Renal cortex interstitium (tissue), 11 donors: ENCODE measurements around the gene ABCA6. TPM values are rescaled to one million over a fixed set of nuclear protein-coding genes. Genes with fewer than 3 reads are reported as not detected.
"Not testable (repeated sequence)": the region's sequence is repeated elsewhere in the genome, so short reads cannot be mapped to it uniquely, and the experiment has no call there.

Source experiments
- DNase-seq, 11 donors: peaks; one replicate each; pipeline ENCODE4 v3.0.0-alpha.2; 2013; ENCODE audit warnings: low read depth in 9 of 11, low spot score in 4 of 11; ENCODE audit errors: extremely low read depth in 1 of 11
- polyA plus RNA-seq, 3 donors: library from polyadenylated mRNA; unstranded; fragments of 120-200 nt; gene quantifications; one replicate each; pipeline ENCODE4 v1.2.1, GENCODE V29; 2013; ENCODE audit not compliant: insufficient read length in 3 of 3

Gene ABCA6
- polyA plus RNA-seq, 3 donors = 4.7 to 6.7 (median 6.0) TPM

DNA sequence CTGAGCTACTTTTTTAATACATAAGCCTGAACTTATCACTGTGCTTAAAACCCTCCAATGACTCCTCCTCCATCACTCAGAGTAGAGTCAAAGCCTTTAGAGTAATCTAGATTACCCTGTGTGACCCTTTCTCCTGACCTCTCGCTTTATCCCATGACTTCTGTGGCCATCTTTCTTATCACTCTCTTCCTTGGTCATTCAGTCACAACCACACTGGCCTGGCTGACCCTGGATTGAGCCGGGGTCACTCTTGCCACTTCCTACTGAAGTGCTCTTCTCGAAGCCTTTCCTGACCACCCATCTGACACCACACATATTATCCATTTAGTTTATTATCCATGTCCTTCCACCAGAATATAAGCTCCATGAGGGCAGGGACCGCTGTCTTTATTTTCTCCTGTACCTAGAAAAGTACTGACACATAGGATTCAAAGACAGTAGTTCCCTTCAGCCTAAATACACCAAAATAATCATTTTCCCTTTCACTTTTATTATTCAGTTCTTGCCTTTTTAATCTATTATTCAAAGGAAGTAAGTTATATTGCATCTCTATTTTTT lies 53.0 kb downstream of the ABCA6 start:
- DNase-seq = no peak

DNA sequence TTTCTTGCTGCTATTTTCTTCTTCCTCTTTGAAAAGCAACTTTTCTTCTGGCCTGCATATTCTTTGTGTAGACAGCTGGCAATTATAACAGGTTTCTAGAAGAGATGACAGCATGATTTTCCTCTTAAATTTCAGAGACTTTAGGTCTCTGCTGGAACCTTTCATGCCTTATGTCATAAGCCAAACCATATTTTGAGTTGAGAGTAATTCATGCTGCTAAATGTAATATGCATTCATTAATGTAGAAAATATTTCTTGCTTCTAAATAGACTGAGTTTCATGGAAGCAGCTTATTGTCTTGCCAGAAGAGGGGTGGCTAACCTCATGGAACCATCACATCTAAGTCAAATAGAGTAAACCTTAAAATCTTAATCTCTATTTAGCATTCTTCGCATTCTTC lies 55.1 kb downstream of the ABCA6 start:
- DNase-seq = no peak

DNA sequence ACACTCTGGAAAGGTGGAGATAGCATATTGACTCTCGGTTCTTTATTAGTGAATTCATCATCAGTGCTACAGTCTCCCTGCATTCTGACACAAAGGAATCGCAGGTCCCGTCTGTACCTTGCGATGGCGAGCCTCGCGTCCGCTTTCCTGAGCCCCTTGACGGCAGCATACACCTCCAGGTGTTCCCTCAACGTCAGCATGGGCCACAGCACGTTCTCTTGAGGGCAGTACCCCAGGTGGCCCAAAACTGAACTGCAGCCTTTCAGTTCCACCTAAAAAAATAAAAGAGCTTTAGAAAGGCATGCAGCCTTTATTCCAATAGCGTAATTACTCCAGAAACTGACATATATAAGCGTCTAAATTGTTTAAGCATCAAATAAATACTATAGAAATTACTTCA lies 56.8 kb downstream of the ABCA6 start:
- DNase-seq = no peak

DNA sequence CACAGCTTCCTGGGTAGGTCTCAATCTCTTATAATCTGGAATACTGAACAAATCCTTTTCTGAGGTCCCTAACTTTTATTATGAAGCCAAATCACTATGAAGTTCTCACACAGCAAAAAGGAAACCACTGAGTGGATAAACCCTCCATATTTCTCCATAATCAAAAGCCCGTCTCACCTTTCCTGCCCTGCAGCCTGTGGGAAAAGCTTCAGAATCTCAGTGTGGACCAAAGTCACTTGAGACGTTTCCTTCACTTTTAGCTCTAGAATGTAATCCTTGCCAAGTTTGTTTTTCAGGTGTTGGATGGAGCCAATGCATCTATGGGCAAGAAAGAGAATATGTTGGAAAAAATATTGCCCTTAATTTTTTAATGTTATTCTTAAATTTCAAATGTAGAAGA lies 59.0 kb downstream of the ABCA6 start:
- DNase-seq = no peak

DNA sequence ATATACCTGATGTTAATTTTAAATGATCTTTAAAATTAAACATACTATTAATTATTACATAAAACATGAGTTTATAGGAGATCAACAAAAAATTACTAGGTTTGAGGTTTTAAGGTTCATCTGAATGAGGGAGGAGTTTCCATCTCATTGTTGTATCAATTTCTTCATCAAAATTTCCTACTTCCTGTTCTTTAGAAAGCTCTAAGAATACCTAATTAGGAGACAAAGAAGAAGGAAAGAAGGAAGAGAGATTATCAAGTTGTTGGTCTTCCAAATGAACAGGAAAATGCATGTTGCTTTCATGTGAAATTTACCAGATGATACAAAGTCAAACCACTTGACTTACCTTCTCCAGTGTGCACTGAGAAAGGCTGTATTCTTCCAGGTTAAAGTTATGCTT lies 62.8 kb downstream of the ABCA6 start:
- no peak for DNase-seq

DNA sequence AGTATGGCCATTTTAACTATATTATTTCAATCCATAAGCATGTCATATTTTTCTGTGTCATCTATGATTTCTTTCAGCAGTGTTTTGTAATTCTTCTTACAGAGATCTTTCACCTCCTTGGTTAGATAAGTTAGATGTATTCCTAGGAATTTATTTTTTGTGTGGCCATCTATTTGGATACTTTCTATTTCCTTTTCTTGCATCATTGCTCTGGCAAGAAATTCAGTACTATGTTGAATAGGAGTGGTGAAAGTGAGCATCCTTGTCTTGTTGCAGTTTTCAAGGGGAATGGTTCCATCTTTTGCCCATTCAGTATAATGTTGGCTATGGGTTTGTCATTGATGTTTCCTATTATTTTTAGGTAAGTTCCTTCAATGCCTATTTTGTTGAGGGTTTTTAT lies 65.9 kb downstream of the ABCA6 start:
- no peak for DNase-seq

DNA sequence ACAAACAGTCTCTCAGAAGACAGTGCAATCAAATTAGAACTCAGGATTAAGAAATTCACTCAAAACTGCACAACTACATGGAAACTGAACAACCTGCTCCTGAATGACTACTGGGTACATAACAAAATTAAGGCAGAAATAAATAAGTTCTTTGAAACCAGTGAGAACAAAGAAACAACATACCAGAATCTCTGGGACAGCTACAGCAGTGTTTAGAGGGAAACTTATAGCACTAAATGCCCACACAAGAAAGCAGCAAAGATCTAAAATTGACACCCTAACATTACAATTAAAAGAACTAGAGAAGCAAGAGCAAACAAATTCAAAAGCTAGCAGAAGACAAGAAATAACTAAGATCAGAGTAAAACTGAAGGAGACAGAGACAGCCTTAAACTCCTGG lies 68.3 kb downstream of the ABCA6 start:
- not testable (repeated sequence) for DNase-seq

DNA sequence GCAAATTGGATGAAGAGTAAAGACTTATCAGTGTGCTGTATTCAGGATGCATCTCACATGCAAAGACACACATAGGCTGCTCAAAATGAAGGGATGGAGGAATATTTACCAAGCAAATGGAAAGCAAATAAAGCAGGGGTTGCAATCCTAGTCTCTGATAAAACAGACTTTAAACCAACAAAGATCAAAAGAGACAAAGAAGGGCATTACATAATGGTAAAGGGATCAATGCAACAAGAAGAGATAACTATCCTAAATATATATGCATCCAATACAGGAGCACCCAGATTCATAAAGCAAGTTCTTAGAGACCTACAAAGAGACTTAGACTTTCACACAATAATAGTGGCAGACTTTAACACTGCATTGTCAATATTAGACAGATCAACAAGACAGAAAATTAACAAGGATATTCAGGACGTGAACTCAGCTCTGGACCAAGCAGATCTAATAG lies 68.9 kb downstream of the ABCA6 start:
- not testable (repeated sequence) for DNase-seq

DNA sequence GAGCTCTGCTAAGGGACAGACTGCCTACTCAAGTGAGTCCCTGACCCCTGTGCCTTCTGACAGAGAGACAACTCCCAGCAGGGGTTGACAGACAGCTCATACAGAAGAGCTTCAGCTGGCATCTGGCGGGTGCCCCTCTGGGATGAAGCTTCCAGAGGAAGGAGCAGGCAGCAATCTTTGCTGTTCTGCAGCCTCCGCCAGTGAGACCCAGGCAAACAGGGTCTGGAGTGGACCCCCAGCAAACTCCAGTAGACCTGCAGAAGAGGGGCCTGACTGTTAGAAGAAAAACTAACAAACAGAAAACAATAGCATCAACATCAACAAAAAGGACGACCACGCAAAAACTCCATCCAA lies 70.5 kb downstream of the ABCA6 start:
- DNase-seq = not testable (repeated sequence)

DNA sequence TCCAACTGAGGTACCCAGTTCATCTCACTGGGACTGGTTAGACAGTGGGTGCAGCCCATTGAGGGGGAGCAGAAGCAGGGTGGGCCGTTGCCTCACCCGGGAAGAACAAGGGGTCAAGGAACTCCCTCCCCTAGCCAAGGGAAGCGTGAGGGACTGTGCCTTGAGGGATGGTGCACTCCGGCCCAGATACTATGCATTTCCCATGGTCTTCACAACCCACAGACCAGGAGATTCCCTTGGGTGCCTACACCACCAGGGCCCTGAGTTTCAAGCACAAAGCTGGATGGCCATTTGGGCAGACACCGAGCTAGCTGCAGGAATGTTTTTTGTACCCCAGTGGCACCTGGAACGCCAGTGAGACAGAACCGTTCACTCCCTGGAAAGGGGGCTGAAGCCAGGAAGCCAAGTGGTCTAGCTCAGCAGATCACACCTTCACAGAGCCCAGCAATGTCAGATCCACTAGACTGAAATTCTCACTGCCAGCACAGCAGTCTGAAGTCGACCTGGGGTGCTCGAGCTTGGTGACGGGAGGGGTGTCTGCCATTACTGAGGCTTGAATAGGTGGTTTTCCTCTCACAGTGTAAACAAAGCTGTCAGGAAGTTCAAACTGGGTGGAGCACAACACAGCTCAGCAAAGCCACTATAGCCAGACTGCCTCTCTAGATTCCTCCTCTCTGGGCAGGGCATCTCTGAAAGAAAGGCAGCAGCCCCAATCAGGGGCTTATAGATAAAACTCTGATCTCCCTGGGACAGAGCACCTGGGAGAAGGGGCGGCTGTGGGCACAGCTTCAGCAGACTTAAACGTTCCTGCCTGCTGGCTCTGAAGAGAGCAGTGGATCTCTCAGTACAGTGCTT lies 71.1 kb downstream of the ABCA6 start:
- not testable (repeated sequence) for DNase-seq

DNA sequence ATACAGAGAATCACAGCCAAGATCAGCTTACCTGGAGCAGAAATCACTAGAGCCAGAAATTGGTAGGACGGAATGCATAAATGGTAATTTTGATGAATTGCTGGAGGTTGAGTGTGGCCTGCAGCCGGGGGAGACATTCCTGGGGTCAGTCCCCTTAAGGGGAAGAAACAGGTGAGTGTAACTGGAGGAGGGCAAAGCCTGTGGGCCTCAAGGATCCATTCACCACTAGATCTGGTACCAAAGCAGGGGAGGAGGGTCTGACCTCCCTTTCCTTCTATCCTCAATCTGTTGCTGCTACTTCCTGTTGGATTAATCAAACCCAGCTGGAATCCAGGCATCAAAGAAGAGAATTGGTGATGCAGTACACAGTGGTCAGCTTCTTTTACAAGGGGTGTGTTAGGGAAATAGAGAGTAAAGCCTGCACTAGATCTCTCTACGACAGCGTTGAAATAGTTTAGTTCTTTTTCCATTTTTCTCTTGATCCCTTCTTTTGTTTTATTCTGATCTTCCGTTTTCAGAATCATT lies 72.4 kb downstream of the ABCA6 start:
- DNase-seq = no peak

DNA sequence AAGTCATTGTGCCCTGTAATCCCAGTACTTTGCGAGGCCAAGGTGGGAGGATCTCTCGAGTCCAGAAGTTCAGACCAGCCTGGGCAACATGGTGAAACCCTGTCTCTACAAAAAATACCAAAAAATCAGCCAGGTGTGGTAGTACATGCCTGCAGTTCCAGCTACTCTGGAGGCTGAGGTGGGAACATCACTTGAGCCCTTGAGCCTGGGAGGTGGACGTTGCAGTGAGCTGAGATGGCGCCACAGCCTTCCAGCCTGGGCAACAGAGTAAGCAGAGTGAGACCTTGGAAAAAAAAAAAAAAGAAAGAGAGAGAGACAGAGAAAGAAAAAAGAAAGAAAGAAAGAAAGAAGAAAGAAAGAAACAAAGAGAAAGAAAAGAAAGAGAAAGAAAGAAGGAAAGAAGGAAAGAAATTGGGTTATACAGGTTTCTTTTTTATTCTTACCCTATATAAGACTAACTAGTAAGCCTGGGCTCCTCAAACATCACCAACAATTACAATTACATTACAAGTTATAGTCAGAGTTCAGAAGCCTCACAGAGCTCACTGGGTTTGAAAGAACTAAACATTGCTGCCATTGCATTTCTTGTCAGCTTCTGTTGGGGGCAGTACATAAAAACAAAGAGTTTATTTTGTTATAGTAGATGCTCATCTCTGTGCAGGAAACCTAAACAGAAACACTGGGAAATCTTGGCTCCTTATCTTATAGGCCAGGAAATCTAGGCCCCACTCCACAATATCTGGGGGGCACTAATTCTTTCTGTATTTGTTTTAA lies 74.2 kb downstream of the ABCA6 start:
- no peak for DNase-seq

DNA sequence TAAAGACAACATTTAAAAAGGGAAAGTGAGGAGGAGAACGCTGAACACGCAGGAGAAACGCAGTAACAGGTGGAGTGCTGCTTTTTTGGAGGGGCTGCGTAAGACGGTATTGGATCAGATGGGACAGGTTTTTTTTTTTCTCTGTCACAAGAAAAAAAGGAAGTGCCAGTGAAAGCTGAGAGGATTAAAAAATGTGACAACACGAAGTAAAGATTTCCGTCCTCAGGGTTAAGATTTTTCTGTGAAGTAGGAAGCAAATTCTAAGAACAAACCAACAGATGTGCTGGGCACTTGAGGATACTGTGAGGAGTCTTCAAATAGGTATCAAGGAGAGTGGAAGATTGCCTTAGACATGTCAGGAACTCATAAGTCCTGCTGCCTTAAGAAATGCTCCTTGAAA lies 75.2 kb downstream of the ABCA6 start:
- no peak for DNase-seq

DNA sequence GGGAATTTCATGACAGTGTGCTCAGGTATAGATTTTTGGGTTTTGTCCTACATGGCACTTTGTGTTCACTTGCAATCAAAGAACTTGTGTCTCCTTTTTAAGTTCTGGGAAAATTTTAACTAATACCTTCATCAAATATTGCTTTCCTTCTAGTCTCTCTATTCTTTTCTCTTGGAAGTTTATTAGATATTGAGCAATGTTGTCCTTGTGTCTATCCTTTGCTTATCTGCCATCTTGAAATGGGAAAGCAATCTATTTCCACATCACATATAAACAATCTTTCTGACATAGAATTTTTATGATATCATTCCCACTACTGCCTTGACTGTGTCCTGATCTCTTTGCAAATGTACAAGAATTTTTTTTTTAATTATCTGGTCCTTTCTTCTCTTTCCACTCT lies 76.6 kb downstream of the ABCA6 start:
- DNase-seq = no peak

DNA sequence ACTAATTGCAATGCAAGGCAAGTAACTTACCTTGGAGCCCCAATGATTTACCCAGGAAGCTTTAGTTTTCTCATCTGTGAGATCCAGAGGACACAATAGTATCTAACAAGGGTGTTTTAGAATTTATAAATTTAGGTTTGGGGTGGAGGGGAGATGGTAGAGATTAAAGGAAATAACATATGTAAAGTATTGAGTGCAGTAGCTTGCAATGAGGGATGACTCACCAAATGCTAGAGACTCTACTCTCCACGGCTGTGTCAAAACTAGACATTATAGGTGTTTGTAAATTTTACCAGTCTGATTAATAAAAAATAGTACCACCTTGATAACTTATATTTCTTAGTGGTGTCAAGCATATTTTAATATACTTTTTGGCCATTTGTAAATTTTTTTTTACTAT lies 77.2 kb downstream of the ABCA6 start:
- no peak for DNase-seq

DNA sequence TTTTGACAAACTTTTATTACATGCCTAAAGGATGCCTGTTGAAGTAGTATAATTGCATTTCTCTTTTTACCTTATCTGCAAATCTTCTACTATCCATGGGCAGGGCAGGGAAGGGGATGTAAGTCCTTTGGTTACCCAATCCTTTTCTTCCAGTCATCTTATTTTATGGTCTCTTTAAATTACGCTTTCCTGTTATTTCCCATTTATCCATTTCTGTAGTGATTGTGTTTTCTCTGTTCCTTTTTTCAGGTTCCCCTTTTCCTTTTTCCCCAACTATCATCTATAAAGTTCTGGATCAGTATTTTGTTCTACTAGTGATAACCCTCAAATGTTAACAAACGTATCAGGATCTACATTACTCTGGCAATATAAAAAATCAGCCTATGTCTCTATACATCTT lies 77.7 kb downstream of the ABCA6 start:
- no peak for DNase-seq

DNA sequence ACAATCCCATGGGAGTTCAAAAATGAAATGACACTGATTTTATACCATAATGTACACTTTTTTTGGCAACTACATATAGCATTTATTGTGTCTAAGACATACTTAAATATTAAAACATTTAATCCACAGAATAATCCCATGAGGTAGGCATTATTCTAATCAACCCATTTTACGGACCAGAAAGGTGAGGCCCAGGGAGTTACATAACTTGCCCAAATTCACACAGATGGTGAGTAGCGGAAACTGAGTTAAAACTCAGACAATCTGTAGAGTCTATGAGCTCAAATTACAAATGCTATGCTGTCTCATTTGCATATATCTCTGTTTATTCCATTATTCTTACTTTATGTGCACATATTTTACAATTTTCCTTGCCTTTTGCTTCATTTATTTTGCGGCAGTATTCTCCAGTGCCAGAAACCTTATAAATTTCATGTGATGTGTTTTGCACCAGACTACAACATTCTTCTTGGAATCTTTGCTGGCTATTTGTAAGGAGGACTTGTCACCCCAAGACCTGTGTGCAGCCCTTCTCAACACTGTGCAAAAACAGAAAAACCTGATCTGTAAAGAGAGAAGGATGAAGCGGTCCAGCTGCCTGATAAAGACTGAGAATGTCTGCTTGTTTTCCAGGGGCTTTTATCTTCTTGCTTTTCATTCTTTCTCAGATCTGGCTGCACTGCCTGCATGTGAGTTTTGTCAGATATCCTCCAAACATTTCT lies 78.7 kb downstream of the ABCA6 start:
- DNase-seq = peak in 6 of 11 donors; percentile 40 to 70 (median 56)

DNA sequence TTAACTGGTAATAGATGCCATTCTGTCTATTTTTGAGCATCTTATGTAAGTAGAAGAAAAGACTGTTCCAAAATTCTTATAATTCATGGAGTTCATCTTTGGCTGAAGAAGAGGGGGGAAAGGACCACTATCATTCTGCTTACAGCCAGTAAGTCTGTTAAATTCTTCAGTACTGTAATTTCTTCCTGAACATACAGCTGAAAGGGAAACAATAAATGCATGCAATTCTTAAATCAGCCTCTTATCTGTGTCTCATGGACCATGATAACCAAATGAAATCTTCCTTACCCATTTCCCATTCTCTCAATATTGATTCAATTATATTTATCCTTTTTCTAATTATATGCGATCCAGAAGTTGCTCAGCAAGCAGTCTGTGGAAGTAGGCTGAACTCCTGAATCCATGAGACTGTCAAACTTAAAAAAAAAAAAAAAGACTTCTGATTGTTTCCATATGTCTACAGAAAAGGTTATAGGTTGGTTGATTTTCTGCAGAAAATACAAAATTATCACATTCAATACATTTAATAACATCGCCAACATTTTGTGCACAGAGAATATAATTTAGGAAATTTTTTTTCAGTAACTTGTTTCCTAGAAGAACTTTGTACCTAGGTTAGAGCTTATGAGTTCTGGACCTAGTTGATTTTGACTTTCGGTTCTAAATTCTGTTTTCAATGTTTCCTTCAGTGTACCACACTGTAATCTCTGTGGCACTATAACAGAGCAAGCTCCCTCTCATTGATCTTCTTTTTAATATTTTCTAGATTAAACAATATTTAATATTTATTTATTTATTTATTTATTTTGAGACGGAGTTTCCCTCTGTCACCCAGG lies 79.8 kb downstream of the ABCA6 start:
- no peak for DNase-seq
